ENCODE measurements around the gene DOCK8.
"Not testable (repeated sequence)": the region's sequence is repeated elsewhere in the genome, so short reads cannot be mapped to it uniquely, and the experiment has no call there.

DOCK8 gene

DNA sequence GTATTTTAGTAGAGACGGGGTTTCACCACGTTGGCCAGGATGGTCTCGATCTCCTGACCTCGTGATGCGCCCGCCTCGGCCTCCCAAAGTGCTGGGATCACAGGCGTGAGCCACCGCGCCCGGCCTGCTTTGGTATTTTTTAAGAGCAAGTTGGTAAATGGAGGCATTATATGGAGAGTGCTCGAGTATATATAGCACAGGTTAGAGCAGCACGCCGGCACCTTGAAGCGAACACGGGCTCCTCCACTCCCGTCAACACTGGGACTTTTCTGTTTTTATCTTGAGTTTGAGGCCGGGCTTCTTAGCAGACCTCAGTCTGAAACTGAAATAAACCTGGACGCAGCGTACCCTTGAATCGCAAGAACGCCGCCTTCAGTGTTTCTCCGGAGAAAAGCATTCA lies 764 bp upstream of the DOCK8 start:
- H2AFZ ChIP-seq (ENCODE audit: low read length, unreplicated experiment); H3K79me2 ChIP-seq (ENCODE audit: control insufficient read depth, insufficient read depth, low read length, unreplicated experiment); H3K36me3 ChIP-seq (ENCODE audit: insufficient read depth, low read length); H3K27ac ChIP-seq (ENCODE audit: low read depth, low read length); H3K4me1 ChIP-seq (ENCODE audit: control insufficient read depth, insufficient read depth, low read length, unreplicated experiment): not testable (repeated sequence)
- Histone ChIP-seq H3K27me3 (ENCODE audit: insufficient read depth, low read length) (peaks cover 66% of the 10 kb centered on the region), H3K4me3 (ENCODE audit: low read depth, low read length) (peak overlapping the region; percentile 63; the same call in 1 of the 2 replicates)

DNA sequence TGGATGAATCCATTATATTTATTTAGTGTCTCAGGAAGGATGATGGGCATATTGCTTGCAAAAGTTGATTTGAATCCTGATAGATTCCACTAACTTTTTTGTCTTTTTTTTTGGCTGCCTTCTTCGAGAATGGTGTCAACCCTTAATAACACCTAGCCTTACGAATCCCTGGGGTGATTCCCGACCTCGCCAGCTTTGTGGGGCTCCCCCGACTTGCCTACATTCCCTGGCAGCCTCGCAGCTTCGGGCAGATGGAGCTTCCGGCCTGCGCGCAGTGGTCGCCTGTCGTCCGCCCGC lies 366 bp upstream of the DOCK8 start:
- no peaks in the 10 kb centered on the region for H3K4me1 ChIP-seq (ENCODE audit: control insufficient read depth, insufficient read depth, low read length, unreplicated experiment)
- H3K4me3 ChIP-seq (ENCODE audit: low read depth, low read length) = peak overlapping the region; percentile 63
- peak overlapping the region; percentile 22 for H2AFZ ChIP-seq (ENCODE audit: low read length, unreplicated experiment)
- no peaks in the 10 kb centered on the region for H3K36me3 ChIP-seq (ENCODE audit: insufficient read depth, low read length)
- no peaks in the 10 kb centered on the region for H3K79me2 ChIP-seq (ENCODE audit: control insufficient read depth, insufficient read depth, low read length, unreplicated experiment)
- no peak overlapping the region for H3K27ac ChIP-seq (ENCODE audit: low read depth, low read length)
- peaks cover 66% of the 10 kb centered on the region for H3K27me3 ChIP-seq (ENCODE audit: insufficient read depth, low read length)

DNA sequence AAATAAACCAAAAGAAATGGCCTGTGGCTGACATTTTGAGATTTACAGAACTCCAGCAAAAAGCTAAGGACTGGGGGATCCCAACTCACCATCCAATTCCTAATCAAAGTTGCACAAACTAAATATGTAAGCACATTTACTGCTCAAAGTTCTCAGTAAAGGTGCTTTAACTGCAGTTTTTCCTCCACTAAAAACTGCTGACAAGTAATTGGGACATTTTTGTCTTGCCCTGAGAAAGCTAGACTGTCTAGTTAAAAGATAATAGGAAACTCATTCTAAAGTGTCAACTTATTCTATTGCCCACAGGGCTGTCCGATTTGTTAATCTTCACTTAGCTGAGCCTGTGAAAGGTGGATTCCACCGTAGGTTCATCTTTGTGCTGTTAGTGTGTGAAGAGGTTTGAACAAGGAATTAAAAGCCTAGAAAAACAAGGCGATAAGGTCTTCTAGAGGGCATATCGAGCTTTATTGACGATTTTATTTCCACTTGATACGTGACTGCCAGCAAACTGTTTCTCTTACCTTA lies 1.0 kb downstream of the DOCK8 start:
- H3K4me1 ChIP-seq (ENCODE audit: control insufficient read depth, insufficient read depth, low read length, unreplicated experiment) = no peaks in the 10 kb centered on the region
- no peaks in the 10 kb centered on the region for H3K79me2 ChIP-seq (ENCODE audit: control insufficient read depth, insufficient read depth, low read length, unreplicated experiment)
- H3K36me3 ChIP-seq (ENCODE audit: insufficient read depth, low read length) = no peaks in the 10 kb centered on the region
- H2AFZ ChIP-seq (ENCODE audit: low read length, unreplicated experiment) = no peak overlapping the region
- no peak overlapping the region; the same call in 1 of the 2 replicates for H3K4me3 ChIP-seq (ENCODE audit: low read depth, low read length)
- H3K27me3 ChIP-seq (ENCODE audit: insufficient read depth, low read length) = peaks cover 69% of the 10 kb centered on the region
- no peak overlapping the region for H3K27ac ChIP-seq (ENCODE audit: low read depth, low read length)

DNA sequence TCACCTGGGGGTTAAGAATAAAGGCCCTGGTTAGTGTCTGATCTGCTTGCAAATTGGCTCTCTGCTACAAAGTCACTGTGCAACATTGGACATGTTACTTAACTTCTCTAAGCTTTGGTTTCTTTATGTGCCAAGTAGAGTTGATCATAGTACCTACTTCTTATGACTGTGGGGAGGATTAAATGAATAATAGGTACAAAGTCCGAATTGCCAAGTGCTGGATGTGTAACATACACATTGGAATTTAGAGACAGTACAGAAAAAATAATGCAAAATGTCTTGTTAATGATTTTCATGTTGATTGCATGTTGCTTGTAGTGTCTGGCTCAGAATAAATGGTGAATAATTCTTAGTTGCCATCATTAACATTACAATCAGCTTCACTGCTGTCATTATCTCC lies 2.2 kb downstream of the DOCK8 start:
- no peaks in the 10 kb centered on the region for H3K36me3 ChIP-seq (ENCODE audit: insufficient read depth, low read length)
- H3K79me2 ChIP-seq (ENCODE audit: control insufficient read depth, insufficient read depth, low read length, unreplicated experiment) = no peaks in the 10 kb centered on the region
- no peak overlapping the region for H2AFZ ChIP-seq (ENCODE audit: low read length, unreplicated experiment)

DNA sequence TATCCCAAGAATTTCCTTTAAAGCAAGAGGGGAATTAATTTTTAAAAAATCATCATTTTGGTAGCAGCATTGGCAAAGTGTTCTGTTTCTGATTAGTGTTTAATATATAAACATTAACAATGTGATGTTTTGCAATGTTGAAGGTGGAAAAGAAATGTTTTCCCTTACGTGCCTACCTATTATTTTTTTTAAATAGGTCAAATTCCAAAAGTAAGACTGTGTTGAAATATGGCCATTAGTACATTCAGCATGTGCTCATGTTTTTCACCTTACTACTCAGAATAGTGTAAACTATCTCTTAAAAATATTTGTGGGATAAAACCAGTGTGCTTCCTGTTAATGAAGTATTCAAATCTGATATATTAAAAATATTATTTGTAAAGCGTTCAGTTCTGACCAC lies 3.3 kb downstream of the DOCK8 start:
- Histone ChIP-seq H3K36me3 (ENCODE audit: insufficient read depth, low read length) (no peaks in the 10 kb centered on the region), H3K4me3 (ENCODE audit: low read depth, low read length) (no peak overlapping the region), H3K27ac (ENCODE audit: low read depth, low read length) (no peak overlapping the region), H3K27me3 (ENCODE audit: insufficient read depth, low read length) (peaks cover 65% of the 10 kb centered on the region), H3K79me2 (ENCODE audit: control insufficient read depth, insufficient read depth, low read length, unreplicated experiment) (no peaks in the 10 kb centered on the region), H3K4me1 (ENCODE audit: control insufficient read depth, insufficient read depth, low read length, unreplicated experiment) (no peaks in the 10 kb centered on the region), H2AFZ (ENCODE audit: low read length, unreplicated experiment) (no peak overlapping the region)

More for the DNA sequence above, 2.2 kb downstream of the DOCK8 start:
- Histone ChIP-seq H3K4me1 (ENCODE audit: control insufficient read depth, insufficient read depth, low read length, unreplicated experiment) (no peaks in the 10 kb centered on the region), H3K27me3 (ENCODE audit: insufficient read depth, low read length) (peaks cover 64% of the 10 kb centered on the region), H3K4me3 (ENCODE audit: low read depth, low read length) (no peak overlapping the region), H3K27ac (ENCODE audit: low read depth, low read length) (no peak overlapping the region)

DNA sequence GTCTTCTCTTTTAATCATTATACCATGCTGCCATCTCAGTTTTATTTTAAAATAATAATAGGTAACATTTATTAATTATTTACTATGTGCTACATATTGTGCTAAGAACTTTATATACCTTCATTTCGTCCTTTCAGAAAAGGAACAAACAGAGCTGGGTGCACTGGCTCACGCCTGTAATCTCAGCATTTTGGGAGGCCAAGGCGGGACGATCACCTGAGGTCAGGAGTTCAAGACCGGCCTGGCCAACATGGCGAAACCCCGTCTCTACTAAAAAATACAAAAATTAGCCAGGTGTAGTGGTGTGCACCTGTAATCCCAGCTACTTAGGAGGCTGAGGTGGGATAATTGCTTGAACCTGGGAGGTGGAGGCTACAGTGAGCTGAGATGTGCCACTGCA lies 4.4 kb downstream of the DOCK8 start:
- H3K4me1 ChIP-seq (ENCODE audit: control insufficient read depth, insufficient read depth, low read length, unreplicated experiment); H3K36me3 ChIP-seq (ENCODE audit: insufficient read depth, low read length); H3K4me3 ChIP-seq (ENCODE audit: low read depth, low read length); H2AFZ ChIP-seq (ENCODE audit: low read length, unreplicated experiment); H3K79me2 ChIP-seq (ENCODE audit: control insufficient read depth, insufficient read depth, low read length, unreplicated experiment); H3K27ac ChIP-seq (ENCODE audit: low read depth, low read length): not testable (repeated sequence)
- H3K27me3 ChIP-seq (ENCODE audit: insufficient read depth, low read length) = peaks cover 69% of the 10 kb centered on the region

DNA sequence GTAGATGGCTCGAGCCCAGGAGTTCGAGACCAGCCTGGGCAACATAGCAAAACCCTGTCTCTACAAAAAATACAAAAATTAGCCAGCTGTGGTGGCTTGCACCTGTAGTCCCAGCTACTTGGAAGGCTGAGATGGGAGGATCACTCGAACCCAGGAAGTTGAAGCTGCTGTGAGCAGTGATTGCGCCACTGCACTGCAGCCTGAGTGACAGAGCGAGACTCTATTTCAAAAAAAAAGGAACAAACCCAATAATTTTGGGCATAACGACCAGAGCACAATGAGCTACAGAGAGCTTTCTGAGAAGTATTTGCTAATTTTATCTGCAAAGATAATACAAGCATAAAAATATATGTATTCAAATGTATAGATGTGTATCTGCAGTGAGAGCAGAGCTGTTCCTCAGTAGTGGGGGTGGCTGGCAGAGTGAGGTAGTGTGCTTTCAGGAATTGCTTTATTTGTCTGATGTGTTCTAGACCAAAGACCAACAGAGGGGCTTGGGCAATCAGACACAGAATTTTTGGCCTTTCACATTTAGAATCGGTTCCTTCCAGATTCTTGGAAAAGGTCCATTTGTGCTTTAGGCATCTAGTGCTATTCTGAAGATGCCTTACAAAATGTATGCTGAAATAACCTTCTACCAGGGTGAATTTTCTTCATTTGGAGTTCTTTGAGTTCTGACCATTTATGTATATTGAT lies 5.2 kb downstream of the DOCK8 start:
- H3K4me1 ChIP-seq (ENCODE audit: control insufficient read depth, insufficient read depth, low read length, unreplicated experiment) = no peaks in the 10 kb centered on the region
- H2AFZ ChIP-seq (ENCODE audit: low read length, unreplicated experiment) = no peak overlapping the region
- H3K36me3 ChIP-seq (ENCODE audit: insufficient read depth, low read length) = no peaks in the 10 kb centered on the region
- H3K27me3 ChIP-seq (ENCODE audit: insufficient read depth, low read length) = peaks cover 69% of the 10 kb centered on the region
- no peak overlapping the region for H3K4me3 ChIP-seq (ENCODE audit: low read depth, low read length)
- no peak overlapping the region for H3K27ac ChIP-seq (ENCODE audit: low read depth, low read length)
- no peaks in the 10 kb centered on the region for H3K79me2 ChIP-seq (ENCODE audit: control insufficient read depth, insufficient read depth, low read length, unreplicated experiment)

DNA sequence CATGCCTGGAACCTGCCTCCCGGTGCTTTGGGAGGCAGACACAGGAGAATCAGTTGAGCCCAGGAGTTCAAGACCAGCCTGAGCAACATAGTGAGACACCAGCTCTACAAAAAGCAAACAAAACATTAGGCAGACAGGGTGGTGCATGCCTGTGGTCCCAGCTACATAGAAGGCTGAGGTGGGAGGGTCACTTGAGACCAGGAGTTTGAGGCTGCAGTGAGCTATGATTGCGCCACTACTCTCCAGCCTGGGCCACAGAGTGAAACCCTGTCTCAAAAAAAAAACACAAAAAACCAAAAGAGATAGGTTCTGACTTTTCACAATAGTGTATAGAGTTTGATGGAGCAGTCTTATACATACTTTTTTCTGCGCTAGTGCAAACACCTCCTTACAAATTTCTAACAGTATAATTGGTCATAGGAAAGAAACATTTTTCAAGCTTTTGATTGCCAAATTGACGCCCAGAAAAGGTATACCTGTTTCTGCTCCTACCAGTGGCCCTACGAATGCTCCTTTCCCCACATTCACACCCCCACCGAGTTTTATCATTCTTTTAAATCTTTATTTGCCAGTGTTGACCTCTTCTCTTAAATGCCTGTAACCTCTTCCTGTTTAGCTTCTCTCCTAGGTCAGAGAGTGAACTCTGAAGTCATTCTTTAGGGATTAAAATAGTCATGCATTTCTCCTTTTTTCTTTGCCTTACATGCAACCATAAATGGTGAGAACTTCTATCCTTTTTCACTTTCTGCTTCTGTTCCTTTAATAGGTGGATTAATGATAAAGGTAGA lies 7.5 kb downstream of the DOCK8 start:
- Histone ChIP-seq H3K79me2 (ENCODE audit: control insufficient read depth, insufficient read depth, low read length, unreplicated experiment) (no peaks in the 10 kb centered on the region), H3K36me3 (ENCODE audit: insufficient read depth, low read length) (no peaks in the 10 kb centered on the region), H3K4me1 (ENCODE audit: control insufficient read depth, insufficient read depth, low read length, unreplicated experiment) (no peaks in the 10 kb centered on the region), H2AFZ (ENCODE audit: low read length, unreplicated experiment) (no peak overlapping the region), H3K27ac (ENCODE audit: low read depth, low read length) (no peak overlapping the region), H3K27me3 (ENCODE audit: insufficient read depth, low read length) (peaks cover 64% of the 10 kb centered on the region), H3K4me3 (ENCODE audit: low read depth, low read length) (no peak overlapping the region)

DNA sequence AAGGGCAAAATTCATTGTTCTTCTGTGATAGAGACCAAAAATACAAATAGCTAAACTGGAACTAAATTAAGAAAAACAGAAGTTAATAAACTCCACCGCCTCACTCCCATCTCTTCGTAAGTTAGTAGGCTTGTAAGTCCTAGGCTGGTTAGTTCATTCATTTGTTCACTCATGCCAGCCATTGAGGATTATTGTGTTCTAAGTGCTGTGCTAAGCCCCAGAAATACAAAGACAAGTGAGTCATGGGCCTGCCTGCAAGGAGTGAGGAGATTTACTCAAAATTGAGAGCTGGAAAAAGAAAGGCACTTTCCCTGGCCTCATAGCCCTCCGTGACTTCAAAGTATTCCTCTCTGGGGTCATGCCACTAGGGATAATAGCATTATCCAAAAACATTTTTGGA lies 8.5 kb downstream of the DOCK8 start:
- Histone ChIP-seq H3K27ac (ENCODE audit: low read depth, low read length) (no peak overlapping the region), H3K4me3 (ENCODE audit: low read depth, low read length) (no peak overlapping the region), H3K79me2 (ENCODE audit: control insufficient read depth, insufficient read depth, low read length, unreplicated experiment) (no peaks in the 10 kb centered on the region), H3K4me1 (ENCODE audit: control insufficient read depth, insufficient read depth, low read length, unreplicated experiment) (no peaks in the 10 kb centered on the region), H2AFZ (ENCODE audit: low read length, unreplicated experiment) (no peak overlapping the region), H3K36me3 (ENCODE audit: insufficient read depth, low read length) (no peaks in the 10 kb centered on the region), H3K27me3 (ENCODE audit: insufficient read depth, low read length) (peaks cover 60% of the 10 kb centered on the region)

DNA sequence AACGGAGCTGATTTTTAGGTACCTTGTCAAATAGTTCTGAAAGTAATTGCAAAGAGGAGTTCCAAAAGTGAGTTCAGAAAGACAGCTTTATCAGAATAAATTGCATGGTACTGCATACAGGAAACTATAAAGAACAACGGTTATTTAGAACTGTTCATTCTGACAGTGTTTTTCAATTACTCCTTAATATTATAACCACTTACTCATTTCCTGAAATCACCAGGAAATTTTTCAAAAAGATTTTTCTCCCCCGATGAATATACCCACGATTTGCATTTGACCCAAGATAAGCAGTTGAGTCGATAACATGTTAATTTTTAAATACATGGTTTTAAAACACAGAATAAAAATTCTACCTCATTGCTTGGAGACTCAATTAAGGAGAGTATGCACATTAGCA lies 9.4 kb downstream of the DOCK8 start:
- H2AFZ ChIP-seq (ENCODE audit: low read length, unreplicated experiment) = no peak overlapping the region
- H3K27ac ChIP-seq (ENCODE audit: low read depth, low read length) = no peak overlapping the region
- H3K27me3 ChIP-seq (ENCODE audit: insufficient read depth, low read length) = peaks cover 60% of the 10 kb centered on the region
- H3K79me2 ChIP-seq (ENCODE audit: control insufficient read depth, insufficient read depth, low read length, unreplicated experiment) = no peaks in the 10 kb centered on the region
- no peaks in the 10 kb centered on the region for H3K36me3 ChIP-seq (ENCODE audit: insufficient read depth, low read length)
- H3K4me3 ChIP-seq (ENCODE audit: low read depth, low read length) = no peak overlapping the region
- no peaks in the 10 kb centered on the region for H3K4me1 ChIP-seq (ENCODE audit: control insufficient read depth, insufficient read depth, low read length, unreplicated experiment)

Data from ACC112 (cell line).